H1 (cell line): ENCODE results near the gene ADCY7. TPM values are rescaled to one million over a fixed set of nuclear protein-coding genes. Genes with fewer than 3 reads are reported as not detected.

Experiments used
- CTCF ChIA-PET: fragments of 300-600 bp; sonication (Branson Sonifier 250); formaldehyde crosslinking; loops from one replicate; lab custom pipeline; 2021; ENCODE audit not compliant: partially characterized antibody; lab: Charles Lee
- POLR2A ChIA-PET: fragments of 300-600 bp; sonication (Branson Sonifier 250); formaldehyde crosslinking; loops from one replicate; lab custom pipeline; 2021; ENCODE audit warnings: inconsistent platforms; ENCODE audit not compliant: partially characterized antibody; lab: Charles Lee
- DNase-seq, 2 experiments: peaks; one replicate each; pipeline versions ENCODE4 v3.0.0 to v3.0.0-alpha.2; 2010 to 2022; ENCODE audit warnings: low spot score in 2 of 2, low read depth in 1 of 2, mixed read lengths in 1 of 2
- FAIRE-seq: peaks from 2 replicates; lab custom pipeline; 2011; peaks lifted over from hg19 to GRCh38; lab: Jason Lieb, UNC
- H2AFZ ChIP-seq: 2 replicates; pipeline ENCODE4 v1.8.1; 2012; ENCODE audit warnings: low read length, inconsistent platforms
- H2AK5ac ChIP-seq: 2 replicates; pipeline ENCODE4 v1.6.1; 2013; ENCODE audit warnings: low read depth, low read length
- H2BK120ac ChIP-seq: replicated peaks from 2 replicates; pipeline ENCODE3; 2013; ENCODE audit warnings: low read depth, low read length, inconsistent platforms
- H2BK12ac ChIP-seq: 2 replicates; pipeline ENCODE4 v1.6.1; 2013; ENCODE audit warnings: low read depth, low read length
- H2BK15ac ChIP-seq: 2 replicates; pipeline ENCODE4 v1.6.1; 2013; ENCODE audit warnings: low read length
- H2BK20ac ChIP-seq: 2 replicates; pipeline ENCODE4 v1.6.1; 2013; ENCODE audit warnings: low read length
- H2BK5ac ChIP-seq: 2 replicates; pipeline ENCODE4 v1.6.1; 2013; ENCODE audit warnings: low read depth, low read length
- H3K14ac ChIP-seq: 2 replicates; pipeline ENCODE4 v1.6.1; 2013; ENCODE audit warnings: inconsistent platforms; ENCODE audit not compliant: insufficient read length
- H3K18ac ChIP-seq: 2 replicates; pipeline ENCODE4 v1.6.1; 2013; ENCODE audit warnings: low read length; ENCODE audit errors: extremely low read depth
- H3K23ac ChIP-seq: 2 replicates; pipeline ENCODE4 v1.6.1; 2013; ENCODE audit warnings: inconsistent platforms; ENCODE audit not compliant: insufficient read length
- H3K23me2 ChIP-seq: 2 replicates; pipeline ENCODE4 v1.6.1; 2013; ENCODE audit warnings: low read depth, low read length
- H3K27ac ChIP-seq: 2 replicates; pipeline ENCODE4 v1.6.1; 2011; ENCODE audit warnings: low read depth, low read length, inconsistent platforms
- H3K27me3 ChIP-seq, 4 experiments: replicated peaks in 1 of 4; 1 replicate in 1 of 4; 2 replicates in 3 of 4; pipeline versions ENCODE4 v1.6.1 to v1.8.1; 2011 to 2013; ENCODE audit warnings: low read length in 3 of 4, mild to moderate bottlenecking in 3 of 4, inconsistent platforms in 2 of 4, mixed read lengths in 2 of 4, moderate library complexity in 1 of 4; ENCODE audit not compliant: control insufficient read depth in 3 of 4, insufficient read depth in 3 of 4; ENCODE audit errors: extremely low read depth in 1 of 4
- H3K36me3 ChIP-seq, 4 experiments: 2 replicates each; pipeline versions ENCODE4 v1.6.1 to v1.8.1; 2011 to 2013; ENCODE audit warnings: mild to moderate bottlenecking in 4 of 4, low read length in 3 of 4, moderate library complexity in 2 of 4, control low read depth in 1 of 4, inconsistent platforms in 1 of 4; ENCODE audit not compliant: insufficient read depth in 4 of 4, control insufficient read depth in 2 of 4
- H3K4ac ChIP-seq: replicated peaks from 2 replicates; pipeline ENCODE3; 2013; ENCODE audit warnings: low read length, low read depth, mixed read lengths, inconsistent platforms; ENCODE audit not compliant: insufficient read length
- H3K4me1 ChIP-seq, 4 experiments: replicated peaks in 1 of 4; 1 replicate in 1 of 4; 2 replicates in 3 of 4; pipeline versions ENCODE4 v1.6.1 to v1.8.1; 2011 to 2013; ENCODE audit warnings: low read length in 3 of 4, inconsistent platforms in 2 of 4, mixed read lengths in 1 of 4; ENCODE audit not compliant: insufficient read depth in 4 of 4, control insufficient read depth in 3 of 4
- H3K4me2 ChIP-seq, 2 experiments: 2 replicates each; pipeline versions ENCODE4 v1.6.1 to v1.8.1; 2011 to 2013; ENCODE audit warnings: low read depth in 2 of 2, low read length in 2 of 2, control low read depth in 1 of 2, inconsistent platforms in 1 of 2, mild to moderate bottlenecking in 1 of 2; ENCODE audit not compliant: insufficient read depth in 1 of 2
- H3K4me3 ChIP-seq, 4 experiments: fragments of 200-600, 300-600 bp in 1 of 4; sonication (generic), shearing (Covaris generic), sonication (Bioruptor Twin) in 1 of 4; 2 replicates each; pipeline versions ENCODE4 v1.5.1 to v1.8.1; 2011 to 2016; ENCODE audit warnings: low read length in 4 of 4, low read depth in 3 of 4, control low read depth in 2 of 4, inconsistent platforms in 2 of 4, mild to moderate bottlenecking in 2 of 4, mixed read lengths in 1 of 4, moderate library complexity in 1 of 4; ENCODE audit not compliant: insufficient read depth in 2 of 4; ENCODE audit errors: extremely low read depth in 1 of 4
- H3K56ac ChIP-seq: replicated peaks from 2 replicates; pipeline ENCODE3; 2013; ENCODE audit warnings: low read depth, mild to moderate bottlenecking, mixed read lengths, low read length, inconsistent platforms; ENCODE audit not compliant: insufficient read length
- H3K79me1 ChIP-seq: 2 replicates; pipeline ENCODE4 v1.6.1; 2013; ENCODE audit warnings: low read depth, low read length, control low read depth
- H3K79me2 ChIP-seq, 2 experiments: 2 replicates each; pipeline versions ENCODE4 v1.6.1 to v1.8.1; 2012 to 2013; ENCODE audit warnings: low read length in 2 of 2, mild to moderate bottlenecking in 2 of 2, inconsistent platforms in 1 of 2; ENCODE audit not compliant: insufficient read depth in 2 of 2, control insufficient read depth in 1 of 2
- H3K9ac ChIP-seq, 4 experiments: replicated peaks in 1 of 4; 1 replicate in 1 of 4; 2 replicates in 3 of 4; pipeline versions ENCODE4 v1.6.1 to v1.8.1; 2011 to 2013; ENCODE audit warnings: low read depth in 3 of 4, low read length in 3 of 4, control low read depth in 2 of 4, mild to moderate bottlenecking in 2 of 4, moderate library complexity in 2 of 4, inconsistent platforms in 1 of 4; ENCODE audit errors: extremely low read depth in 1 of 4
- H3K9me3 ChIP-seq, 2 experiments: 2 replicates each; pipeline versions ENCODE4 v1.6.1 to v1.8.1; 2012 to 2013; ENCODE audit warnings: mild to moderate bottlenecking in 2 of 2, moderate library complexity in 2 of 2, control low read depth in 1 of 2, inconsistent platforms in 1 of 2, low read depth in 1 of 2, low read length in 1 of 2, mixed read lengths in 1 of 2; ENCODE audit not compliant: insufficient read depth in 2 of 2
- H4K20me1 ChIP-seq, 2 experiments: replicated peaks in 1 of 2; 2 replicates each; pipeline versions ENCODE3 to v1.8.1; 2011 to 2013; ENCODE audit warnings: inconsistent platforms in 2 of 2, low read length in 2 of 2, mild to moderate bottlenecking in 1 of 2; ENCODE audit not compliant: insufficient read depth in 2 of 2, control insufficient read depth in 1 of 2
- H4K5ac ChIP-seq: 2 replicates; pipeline ENCODE4 v1.6.1; 2013; ENCODE audit warnings: low read length, low read depth, mixed read lengths, inconsistent platforms; ENCODE audit not compliant: insufficient read length
- H4K8ac ChIP-seq: 2 replicates; pipeline ENCODE4 v1.8.0; 2013; ENCODE audit warnings: mild to moderate bottlenecking, moderate library complexity, low read length, inconsistent platforms; ENCODE audit not compliant: insufficient read depth; ENCODE audit errors: extremely low read depth
- H4K91ac ChIP-seq: replicated peaks from 2 replicates; pipeline ENCODE3; 2013; ENCODE audit warnings: low read length, mixed read lengths, inconsistent platforms; ENCODE audit not compliant: insufficient read length
- ASH2L ChIP-seq: fragments of 200-600, 300-600 bp; sonication (generic); IDR thresholded peaks from one replicate; pipeline ENCODE4 v1.7.1; 2017; ENCODE audit warnings: low read length
- CBX8 ChIP-seq: fragments of 300-800, 300-1000 bp; sonication (generic); IDR thresholded peaks from 2 replicates; pipeline ENCODE4 v1.7.1; 2016; ENCODE audit warnings: low read depth, low read length, borderline replicate concordance
- NANOG ChIP-seq: IDR thresholded peaks from 2 replicates; pipeline ENCODE4 v1.6.1; 2011; ENCODE audit warnings: low read length, low read depth, mild to moderate bottlenecking, inconsistent platforms; ENCODE audit not compliant: insufficient read depth, poor library complexity, severe bottlenecking
- WGBS, 2 experiments: shearing (Covaris generic) in 1 of 2; methylation state at CpG; one replicate each; pipeline versions ENCODE4 v1.1.6 to v1.1.7; 2013 to 2015; ENCODE audit warnings: low lambda C conversion rate in 2 of 2, mixed read lengths in 2 of 2, inconsistent platforms in 1 of 2, low coverage in 1 of 2, missing lambda C conversion rate in 1 of 2; ENCODE audit not compliant: insufficient replicate concordance in 2 of 2, insufficient coverage in 1 of 2, insufficient read length in 1 of 2; ENCODE audit errors: extremely low coverage in 1 of 2, missing lambda C conversion rate in 1 of 2; 5-methylcytosine and 5-hydroxymethylcytosine counted together
- polyA plus RNA-seq, 7 experiments: library from polyadenylated mRNA; depleted of rRNA in 3 of 7; stranded (reverse) in 5 of 7; unstranded in 2 of 7; fragments of >200 nt in 5 of 7; fragments of 200-250 nt in 2 of 7; gene quantifications; 1 replicate in 5 of 7; 2 replicates in 1 of 7; 4 replicates in 1 of 7; pipeline versions ENCODE4 v1.2.1 to v1.2.3, GENCODE V29; 2011 to 2013; ENCODE audit warnings: missing spikeins in 2 of 7, mixed read lengths in 2 of 7
- total RNA-seq: library from RNA; stranded (reverse); fragmentation: NEBNext Ultra II Directional; extraction: Animal tissue kit (Norgen Biotek cat#: 25700); gene quantifications from 2 replicates; pipeline ENCODE4 v1.2.1, GENCODE V29; 2021

ADCY7 gene
- total and polyA plus RNA-seq, 2 of the 8 experiments (the other 6 are each of a cell fraction or from before 2014, with no cell fraction given) = 2.4 to 5.1 TPM

GRCh38 chr16:50297301-50298074, 31.1 kb downstream of the ADCY7 start:
- Histone ChIP-seq H3K27me3 (no peaks in the 10 kb centered on the region), H3K4me3 (no peak overlapping the region), H3K4me1 (peaks cover 0 to 3% (median 0%) of the 10 kb centered on the region in 4 experiments; a peak in 1 of 7 replicates), H4K20me1 (peaks cover 0 to 2% of the 10 kb centered on the region in 2 experiments), H3K56ac (no peak overlapping the region), H3K4me2 (no peak overlapping the region), H3K27ac (no peak overlapping the region), H3K23ac (no peak overlapping the region), H2BK120ac (no peak overlapping the region), H3K79me1 (no peaks in the 10 kb centered on the region), H3K36me3 (no peaks in the 10 kb centered on the region), H4K8ac (no peak overlapping the region), H4K5ac (no peak overlapping the region), H2AK5ac (no peak overlapping the region), H3K79me2 (no peaks in the 10 kb centered on the region), H2BK12ac (no peak overlapping the region), H3K18ac (no peak overlapping the region), H3K4ac (no peak overlapping the region), H4K91ac (peak overlapping the region; percentile 42), H3K14ac (no peak overlapping the region), H2BK15ac (no peak overlapping the region), H3K9ac (no peak overlapping the region), H2BK20ac (no peak overlapping the region), H2AFZ (no peak overlapping the region), H2BK5ac (no peak overlapping the region), H3K9me3 (no peaks in the 10 kb centered on the region), H3K23me2 (no peaks in the 10 kb centered on the region)
- 91% methylated on average over 15 of the region's 15 CpGs; no CpG with 5 or more reads in 1 of the 2 experiments for WGBS, 2 experiments
- ChIA-PET CTCF (interaction anchor here (0.6 to 1.9 kb wide), 6 partner anchors 11 to 87 kb away, joined by 3 to 11 read pairs (median 3); no protein-coding TSS in a partner anchor), POLR2A (interaction anchor here (2.0 kb wide), 1 partner anchor 11 kb away, joined by 4 read pairs; no protein-coding TSS in a partner anchor)
- DNase-seq (no peak), FAIRE-seq (no peak)
- TF ChIP-seq NANOG (no peak), ASH2L (no peak), CBX8 (no peak)
